Measurements from ENCODE around the gene ARID2.

The ARID2 gene
- total RNA-seq = 34.0 to 77.0 (median 50.2) reads per million in 17 experiments

- peak; percentile 58 to 87 (median 70) for DNase-seq
Measured at GRCh38 chr12:45729233-45730083, at the start of gene ARID2. Gene ARID2 (plus strand): TSS chr12:45729706. CDS start chr12:45729837, 131 bp downstream.

- DNase-seq = no peak
Measured at GRCh38 chr12:45680362-45680761, 49.1 kb upstream of the ARID2 start.

- DNase-seq = no peak
Measured at GRCh38 chr12:45681465-45681864, 48.0 kb upstream of the ARID2 start.

GRCh38 chr12:45685680-45686079 is 43.8 kb upstream of the ARID2 start:
- no peak for DNase-seq

GRCh38 chr12:45687081-45688015 is 42.2 kb upstream of the ARID2 start:
- DNase-seq = no peak

GRCh38 chr12:45688183-45688582 is 41.3 kb upstream of the ARID2 start:
- DNase-seq = no peak

GRCh38 chr12:45695035-45695434 is 34.5 kb upstream of the ARID2 start:
- no peak for DNase-seq

- no peak for DNase-seq
Measured at GRCh38 chr12:45695606-45696005, 33.9 kb upstream of the ARID2 start.

- no peak for DNase-seq
Measured at GRCh38 chr12:45696049-45696448, 33.5 kb upstream of the ARID2 start.

GRCh38 chr12:45697371-45697770 is 32.1 kb upstream of the ARID2 start:
- DNase-seq = no peak

GRCh38 chr12:45701296-45701695 is 28.2 kb upstream of the ARID2 start:
- DNase-seq = no peak

GRCh38 chr12:45703942-45704341 is 25.6 kb upstream of the ARID2 start:
- no peak for DNase-seq

- DNase-seq = no peak
Measured at GRCh38 chr12:45704968-45705367, 24.5 kb upstream of the ARID2 start.

- DNase-seq = no peak
Measured at GRCh38 chr12:45705404-45705803, 24.1 kb upstream of the ARID2 start.

- DNase-seq = no peak
Measured at GRCh38 chr12:45707241-45707857, 22.2 kb upstream of the ARID2 start.

- no peak for DNase-seq
Measured at GRCh38 chr12:45708363-45708762, 21.1 kb upstream of the ARID2 start.

- DNase-seq = no peak
Measured at GRCh38 chr12:45708901-45709300, 20.6 kb upstream of the ARID2 start.

- DNase-seq = no peak
Measured at GRCh38 chr12:45712319-45712718, 17.2 kb upstream of the ARID2 start.

GRCh38 chr12:45713078-45713477 is 16.4 kb upstream of the ARID2 start:
- no peak for DNase-seq

- no peak for DNase-seq
Measured at GRCh38 chr12:45718306-45718705, 11.2 kb upstream of the ARID2 start.

GRCh38 chr12:45720069-45720468 is 9.4 kb upstream of the ARID2 start:
- no peak for DNase-seq

GRCh38 chr12:45721369-45721768 is 8.1 kb upstream of the ARID2 start:
- no peak for DNase-seq

- DNase-seq = no peak
Measured at GRCh38 chr12:45721954-45722353, 7.6 kb upstream of the ARID2 start.
